ENCODE data around the gene MSMO1.

GRCh38 chr4:165378745-165379677, 51.5 kb downstream of the MSMO1 start, which contains the start of gene CPE:
- TF ChIP-seq POLR2A (IDR thresholded peaks at IDR 0.05), result peak; percentile 27 to 63
- TF ChIP-seq CTCF (IDR thresholded peaks at IDR 0.05), result peak; percentile 24 to 80 (median 42)
